Ramos (cell line): ENCODE data around the gene TTLL12.

Source experiments
- in situ Hi-C: fragments of 300-500 bp; cut with MboI; formaldehyde crosslinking; loops from one replicate; pipeline ENCODE4 v1.14.3; 2022; ENCODE audit warnings: low sequenced_read_pairs; ENCODE audit not compliant: unreplicated experiment

The TTLL12 gene

GRCh38 chr22:43135565-43135964, 51.4 kb downstream of the TTLL12 start:
- in situ Hi-C loops = no loop called here

GRCh38 chr22:43134553-43134952, 52.4 kb downstream of the TTLL12 start:
- in situ Hi-C loops = no loop called here

GRCh38 chr22:43133401-43133800, 53.5 kb downstream of the TTLL12 start:
- in situ Hi-C loops = no loop called here

GRCh38 chr22:43131773-43132501, 55.0 kb downstream of the TTLL12 start:
- in situ Hi-C loops = no loop called here

GRCh38 chr22:43129426-43130425, 57.2 kb downstream of the TTLL12 start:
- in situ Hi-C loops = no loop called here

- in situ Hi-C loops = no loop called here
Measured at GRCh38 chr22:43128928-43129424, 58.0 kb downstream of the TTLL12 start.

GRCh38 chr22:43128116-43128515, 58.8 kb downstream of the TTLL12 start:
- in situ Hi-C loops = no loop called here

- in situ Hi-C loops = no loop called here
Measured at GRCh38 chr22:43127166-43127908, 59.6 kb downstream of the TTLL12 start.

- in situ Hi-C loops = no loop called here
Measured at GRCh38 chr22:43126501-43127165, 60.3 kb downstream of the TTLL12 start.

- in situ Hi-C loops = no loop called here
Measured at GRCh38 chr22:43118953-43119458, 67.9 kb downstream of the TTLL12 start.

- in situ Hi-C loops = no loop called here
Measured at GRCh38 chr22:43118024-43118849, 68.7 kb downstream of the TTLL12 start.

GRCh38 chr22:43116932-43117331, 70.0 kb downstream of the TTLL12 start:
- in situ Hi-C loops = no loop called here
